ENCODE results near the gene ZDHHC13.

- TF ChIP-seq ZNF274 (IDR thresholded peaks at IDR 0.05; ENCODE audit: low read depth, low read length) (no peak), YY1 (IDR thresholded peaks at IDR 0.05; ENCODE audit: insufficient read depth, insufficient read length) (no peak), SUZ12 (IDR thresholded peaks at IDR 0.05; ENCODE audit: extremely low read depth, insufficient read depth, insufficient read length) (no peak)
These were observed 56.2 kb downstream of the ZDHHC13 start for GRCh38 chr11:19173004-19173689.

Measured in NT2/D1 (cell line).